A549 (cell line): Measurements from ENCODE around the gene RHCE. TPM values are rescaled to one million over a fixed set of nuclear protein-coding genes. Genes with fewer than 3 reads are reported as not detected.

ENCODE experiments used
- ATAC-seq, 2 experiments: fragments of 200-7000 bp in 1 of 2; fragments of >200 bp in 1 of 2; cut with Nextera tagmentation in 1 of 2; cut with Tn5 transposase in 1 of 2; 3 replicates each; pipeline versions ENCODE4 v1.8.0 to v1.9.1; 2018 to 2020; ENCODE audit warnings: mild to moderate bottlenecking in 1 of 2, moderate library complexity in 1 of 2
- CTCF ChIA-PET: fragments of 300-600 bp; sonication (Branson Sonifier 250); formaldehyde crosslinking; extraction: SDS; loops from one replicate; lab custom pipeline; 2021; ENCODE audit warnings: antibody characterized with exemption, inconsistent platforms; lab: Yijun Ruan, JAX
- POLR2A ChIA-PET: fragments of 350-600 bp; formaldehyde crosslinking; extraction: SDS; loops from one replicate; lab custom pipeline; 2021; ENCODE audit warnings: antibody characterized with exemption, inconsistent platforms; lab: Yijun Ruan, JAX
- DNase-seq, 2 experiments: peaks; one replicate each; pipeline versions ENCODE4 v3.0.0 to v3.0.0-alpha.2; 2011 to 2016; ENCODE audit warnings: low read depth in 1 of 2, low spot score in 1 of 2
- FAIRE-seq: peaks from 2 replicates; lab custom pipeline; 2011; peaks lifted over from hg19 to GRCh38; lab: Jason Lieb, UNC
- H3K27ac ChIP-seq, 2 experiments: fragments of >200 bp; sonication (Bioruptor Twin); formaldehyde crosslinking; 3 replicates each; pipeline ENCODE4 v1.5.1; 2016 to 2017
- H3K4me1 ChIP-seq: fragments of >200 bp; sonication (Bioruptor Twin); formaldehyde crosslinking; 3 replicates; pipeline ENCODE4 v1.6.1; 2016
- H3K4me2 ChIP-seq: fragments of >200 bp; sonication (Bioruptor Twin); formaldehyde crosslinking; 3 replicates; pipeline ENCODE4 v1.6.1; 2016
- H3K4me3 ChIP-seq: fragments of >200 bp; sonication (Bioruptor Twin); formaldehyde crosslinking; 3 replicates; pipeline ENCODE4 v1.5.1; 2016
- H3K9me3 ChIP-seq: fragments of >200 bp; sonication (Bioruptor Twin); formaldehyde crosslinking; 3 replicates; pipeline ENCODE4 v1.6.1; 2016
- BCL3 ChIP-seq: fragments of >200 bp; sonication (Bioruptor Twin); formaldehyde crosslinking; IDR thresholded peaks from 3 replicates; pipeline ENCODE4 v1.6.1; 2016
- CEBPB ChIP-seq, 2 experiments: fragments of >200 bp in 1 of 2; sonication (Bioruptor Twin) in 1 of 2; formaldehyde crosslinking in 1 of 2; IDR thresholded peaks; 2 replicates each; pipeline ENCODE4 v1.6.1; 2012 to 2016
- CHD4 ChIP-seq: fragments of 200-600 bp; sonication (generic); IDR thresholded peaks from 2 replicates; pipeline ENCODE4 v1.6.1; 2016; ENCODE audit warnings: antibody characterized with exemption, mild to moderate bottlenecking, borderline replicate concordance
- E2F6 ChIP-seq: IDR thresholded peaks from 2 replicates; pipeline ENCODE4 v1.6.1; 2012; ENCODE audit warnings: low read depth, borderline replicate concordance
- EP300 ChIP-seq, 2 experiments: fragments of >200 bp; sonication (Bioruptor Twin); formaldehyde crosslinking; IDR thresholded peaks; 2 replicates in 1 of 2; 3 replicates in 1 of 2; pipeline ENCODE4 v1.6.1; 2016 to 2017
- FOSL2 ChIP-seq, 2 experiments: fragments of 450-650 bp in 1 of 2; fragments of >200 bp in 1 of 2; sonication (Bioruptor Twin) in 1 of 2; formaldehyde crosslinking; IDR thresholded peaks; 2 replicates each; pipeline versions ENCODE4 v1.5.0 to v1.6.1; 2016 to 2020; ENCODE audit warnings: mild to moderate bottlenecking in 1 of 2, moderate library complexity in 1 of 2
- MAX ChIP-seq: IDR thresholded peaks from 2 replicates; pipeline ENCODE4 v1.6.1; 2012
- MYC ChIP-seq: IDR thresholded peaks from 2 replicates; pipeline ENCODE4 v1.6.1; 2012; ENCODE audit warnings: mild to moderate bottlenecking, inconsistent platforms, low read length, improper control_type of control experiment, borderline replicate concordance
- NPAS2 ChIP-seq: fragments of 250-450 bp; sonication (Bioruptor Pico); IDR thresholded peaks from 2 replicates; pipeline ENCODE4 v1.8.0; 2022; ENCODE audit warnings: mild to moderate bottlenecking, moderate library complexity, borderline replicate concordance
- PBX3 ChIP-seq: IDR thresholded peaks from 2 replicates; pipeline ENCODE4 v1.6.1; 2012
- PHF8 ChIP-seq: fragments of 200-600 bp; sonication (generic); IDR thresholded peaks from 2 replicates; pipeline ENCODE4 v1.6.1; 2016; ENCODE audit warnings: low read depth, mild to moderate bottlenecking, antibody characterized with exemption, moderate library complexity, borderline replicate concordance
- POLR2A ChIP-seq: IDR thresholded peaks from 2 replicates; pipeline ENCODE4 v1.6.1; 2012; ENCODE audit warnings: mild to moderate bottlenecking, low read length
- SMC3 ChIP-seq: fragments of >200 bp; sonication (Bioruptor Twin); formaldehyde crosslinking; IDR thresholded peaks from 3 replicates; pipeline ENCODE4 v1.6.1; 2018; ENCODE audit warnings: inconsistent platforms
- ZC3H11A ChIP-seq: fragments of 450-650 bp; IDR thresholded peaks from 2 replicates; pipeline ENCODE4 v1.6.1; 2014; ENCODE audit warnings: antibody characterized with exemption, mild to moderate bottlenecking
- ZNF302 ChIP-seq: fragments of 250-450 bp; sonication (Bioruptor Pico); IDR thresholded peaks from 2 replicates; pipeline ENCODE4 v1.9.0; 2021; ENCODE audit warnings: inconsistent platforms, mild to moderate bottlenecking, moderate library complexity
- WGBS: methylation state at CpG from one replicate; pipeline ENCODE4 v1.1.6; 2017; ENCODE audit errors: missing lambda C conversion rate; 5-methylcytosine and 5-hydroxymethylcytosine counted together
- polyA plus RNA-seq, 4 experiments: library from polyadenylated mRNA; depleted of rRNA in 3 of 4; stranded (reverse); fragments of >200 nt; fragmentation: RNase III in 1 of 4; extraction: RNeasy Plus Mini Kit Qiagen cat#74134 plus additional on column Dnase treatment in 1 of 4; gene quantifications; 2 replicates in 3 of 4; 3 replicates in 1 of 4; pipeline ENCODE4 v1.2.3, GENCODE V29; 2011 to 2017

RHCE gene
- polyA plus RNA-seq, 2 of the 4 experiments (the other 2 are of a cell fraction) = 0.12 TPM; not detected in 1

GRCh38 chr1:25430967-25431881 is 10.6 kb upstream of the RHCE start (continued):
- no peak for TF ChIP-seq CHD4
- no peak for TF ChIP-seq BCL3

- TF ChIP-seq PHF8 = peak; percentile 60
- TF ChIP-seq MYC = 0 out of 2 replicates have a peak, but pooled peaks have one; percentile 25
- no peak for TF ChIP-seq EP300 (IDR thresholded peaks at IDR 0.05)
- TF ChIP-seq MAX = peak; percentile 73
- TF ChIP-seq POLR2A = peak; percentile 70
- peak; percentile 95 for TF ChIP-seq PBX3
- TF ChIP-seq E2F6 = peak; percentile 40; the same call in 1 of the 2 replicates
- no peak for TF ChIP-seq NPAS2 (CRISPR knock-in tag)
- TF ChIP-seq CEBPB (IDR thresholded peaks at IDR 0.05) = no peak
- no peak for TF ChIP-seq ZC3H11A
- Histone ChIP-seq H3K9me3 (no peaks in the 10 kb centered on the region), H3K27ac (peak within 1 kb of the TSS; percentile 83 to 95), H3K4me1 (peaks cover 33% of the 10 kb centered on the region), H3K4me3 (peak within 1 kb of the TSS; percentile 97), H3K4me2 (peak within 1 kb of the TSS; percentile 84)
- WGBS = 2% methylated on average over 22 of the region's 87 CpGs
- DNase-seq (peak; percentile 82 to 91), FAIRE-seq (no peak), ATAC-seq (peak; percentile 93 to 98)
- ChIA-PET CTCF (interaction anchor here (0.5 to 1.4 kb wide), 2 partner anchors 89 to 380 kb away, joined by 4 to 5 read pairs; no protein-coding TSS in a partner anchor), POLR2A (interaction anchor here (0.5 to 2.4 kb wide), 6 partner anchors 21 to 1315 kb away, joined by 3 to 8 read pairs (median 4); partner anchors contain the start of gene RSRP1)
Measured at GRCh38 chr1:25430073-25430966, 9.7 kb upstream of the RHCE start, which contains the start of gene MACO1. Gene MACO1, plus strand, starts transcription at chr1:25430897. Its CDS starts 202 bp downstream, at chr1:25431099.

- H3K27ac ChIP-seq = no peak overlapping the region
- ATAC-seq (no peak), DNase-seq (no peak), FAIRE-seq (no peak)
- ChIA-PET CTCF (interaction anchor here (0.6 to 1.1 kb wide), 3 partner anchors 13 to 145 kb away, joined by 3 read pairs; no protein-coding TSS in a partner anchor), POLR2A (no interaction called here)
- no peaks in the 10 kb centered on the region for H3K9me3 ChIP-seq
- H3K4me3 ChIP-seq = no peak overlapping the region
- WGBS = 88% methylated on average over 7 of the region's 7 CpGs
- TF ChIP-seq MAX (no peak), FOSL2 (IDR thresholded peaks at IDR 0.05) (no peak), FOSL2 (CRISPR knock-in tag; IDR thresholded peaks at IDR 0.05) (no peak), ZNF302 (no peak), SMC3 (no peak), E2F6 (no peak)
- H3K4me1 ChIP-seq = peaks cover 20% of the 10 kb centered on the region; the same call in 2 of the 3 replicates
- H3K4me2 ChIP-seq = no peak overlapping the region
Measured at GRCh38 chr1:25428475-25429166, 8.0 kb upstream of the RHCE start.
